Pancreas (tissue), 10 donors: Measurements from ENCODE around the gene EFCAB6. TPM values are rescaled to one million over a fixed set of nuclear protein-coding genes. Genes with fewer than 3 reads are reported as not detected.

Source experiments
- ATAC-seq, 4 donors: fragments of 200-7000 bp; cut with Tn5 transposase; one replicate each; pipeline versions ENCODE4 v1.8.0 to v1.9.1; 2020; ENCODE audit warnings: mild to moderate bottlenecking in 4 of 4, moderate library complexity in 4 of 4
- DNase-seq, 6 donors: peaks; one replicate each; pipeline ENCODE4 v3.0.0-alpha.2; 2020
- FAIRE-seq: peaks from 2 replicates; lab custom pipeline; 2012; peaks lifted over from hg19 to GRCh38; lab: Jason Lieb, UNC
- H3K27ac ChIP-seq, 4 donors: fragments of 200-600 bp; sonication (generic); 1 replicate in 3 of 4; 2 replicates in 1 of 4; pipeline versions ENCODE4 v1.5.0 to v1.8.0; 2020
- H3K27me3 ChIP-seq, 4 donors: fragments of 200-600 bp; one replicate each; pipeline ENCODE4 v1.8.0; 2021
- H3K36me3 ChIP-seq, 3 donors: fragments of 200-600 bp; sonication (generic) in 1 of 3; one replicate each; pipeline versions ENCODE4 v1.5.0 to v1.8.0; 2020 to 2021
- H3K4me1 ChIP-seq, 3 donors: fragments of 200-600 bp; one replicate each; pipeline ENCODE4 v1.8.0; 2021
- H3K4me3 ChIP-seq, 4 donors: fragments of 200-600 bp; sonication (generic) in 2 of 4; one replicate each; pipeline versions ENCODE4 v1.5.0 to v1.8.0; 2020 to 2021
- H3K9me3 ChIP-seq, 4 donors: fragments of 200-600 bp; one replicate each; pipeline ENCODE4 v1.8.0; 2021
- WGBS, 2 donors: extraction: QIAGEN DNeasy Blood & Tissue Kit; methylation state at CpG; one replicate each; pipeline ENCODE4 v1.1.7; 2013; 5-methylcytosine and 5-hydroxymethylcytosine counted together
- intact Hi-C, 3 donors: fragments of 100-400 bp; cut with DNase I; formaldehyde crosslinking; loops; one replicate each; pipeline versions ENCODE4 v1.11.1 to v1.14.2; 2022
- polyA plus RNA-seq, 2 donors: library from polyadenylated mRNA; stranded (reverse); fragments of 200-250 nt; gene quantifications; one replicate each; pipeline ENCODE4 v1.2.3, GENCODE V29; 2013
- total RNA-seq, 6 donors: library from RNA; stranded (reverse); fragmentation: NEBNext Ultra II Directional in 4 of 6; extraction: Animal tissue kit (Norgen Biotek cat#: 25700) in 4 of 6; gene quantifications; one replicate each; pipeline versions ENCODE4 v1.2.1 to v1.2.4, GENCODE V29; 2021 to 2023
- TF ChIP-seq, protein P1 (sequence below), 4 donors: fragments of 200-600 bp; sonication (generic) in 3 of 4; IDR thresholded peaks; one replicate each; pipeline versions ENCODE4 v1.5.0 to v1.8.0; 2021; ENCODE audit warnings: antibody characterized with exemption in 4 of 4
- donor health status: healthy with polysubstance abuse.
- donor health status: DM: no; HTN: no; CAD: no; lungs with moderate emphysema.
- donor health status: DM: no; HTN: no; CAD: no.
- donor health status: control.
- donor health status: control.
- donor health status: Bipolar disorder and iron deficiency.
- donor health status: DM: yes; HTN: yes; CAD: no.
- donor health status: DM: no; HTN: no; CAD: no.
- donor health status: DM: no; HTN: no; CAD: no.
- donor health status: DM: yes; HTN: yes; CAD: no.

The EFCAB6 gene
- total and polyA plus RNA-seq, 8 donors, result 1.6 to 3.4 (median 2.2) TPM

DNA sequence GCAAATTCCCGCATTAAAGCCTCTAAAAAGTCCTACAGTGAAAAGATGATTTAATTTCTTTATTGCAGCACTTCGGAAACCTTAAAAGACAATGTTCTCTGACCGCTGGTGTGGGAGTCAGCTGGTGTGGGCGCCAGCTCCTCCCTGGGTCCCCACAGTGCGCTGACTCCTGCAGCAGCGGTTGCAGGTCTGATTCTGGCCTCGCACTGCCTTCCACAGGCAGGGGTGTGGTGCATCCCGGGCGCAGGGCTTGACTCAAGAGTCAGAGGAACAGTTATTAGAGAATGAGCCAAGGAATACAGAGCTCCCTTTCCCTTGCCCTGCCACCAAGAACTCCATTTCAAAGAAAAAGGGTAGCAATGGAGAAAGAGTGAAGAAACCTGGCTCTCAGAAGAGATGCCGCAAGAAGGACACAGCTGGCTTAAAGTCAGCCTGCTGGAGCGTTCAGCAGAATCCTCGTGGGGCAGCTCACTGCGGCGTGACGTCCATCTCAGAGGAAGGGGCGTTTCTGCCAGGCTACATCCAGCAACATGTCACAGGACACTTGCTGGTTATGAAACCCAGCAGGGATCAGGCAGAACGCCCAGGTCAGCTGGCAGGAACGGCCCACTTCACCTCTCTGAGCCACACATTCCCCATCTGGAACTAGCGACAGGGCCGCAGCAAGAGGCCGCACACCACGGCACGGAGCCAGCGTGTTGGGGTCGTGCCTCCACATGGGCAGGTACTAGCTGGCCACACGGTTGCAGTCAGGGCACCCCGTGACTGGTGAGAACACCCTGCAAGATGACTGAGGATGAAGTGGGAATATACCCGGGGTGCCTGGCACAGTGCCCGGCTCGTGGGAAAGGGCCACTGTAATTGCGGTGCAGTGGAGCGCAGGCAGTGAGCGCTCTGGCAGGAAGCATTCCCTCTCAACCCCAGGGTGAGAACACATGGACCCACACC is 18.1 kb upstream of the EFCAB6 start:
- WGBS, 2 donors, result 56 to 66% methylated on average over 33 of the region's 33 CpGs
- TF ChIP-seq, protein P1, sequence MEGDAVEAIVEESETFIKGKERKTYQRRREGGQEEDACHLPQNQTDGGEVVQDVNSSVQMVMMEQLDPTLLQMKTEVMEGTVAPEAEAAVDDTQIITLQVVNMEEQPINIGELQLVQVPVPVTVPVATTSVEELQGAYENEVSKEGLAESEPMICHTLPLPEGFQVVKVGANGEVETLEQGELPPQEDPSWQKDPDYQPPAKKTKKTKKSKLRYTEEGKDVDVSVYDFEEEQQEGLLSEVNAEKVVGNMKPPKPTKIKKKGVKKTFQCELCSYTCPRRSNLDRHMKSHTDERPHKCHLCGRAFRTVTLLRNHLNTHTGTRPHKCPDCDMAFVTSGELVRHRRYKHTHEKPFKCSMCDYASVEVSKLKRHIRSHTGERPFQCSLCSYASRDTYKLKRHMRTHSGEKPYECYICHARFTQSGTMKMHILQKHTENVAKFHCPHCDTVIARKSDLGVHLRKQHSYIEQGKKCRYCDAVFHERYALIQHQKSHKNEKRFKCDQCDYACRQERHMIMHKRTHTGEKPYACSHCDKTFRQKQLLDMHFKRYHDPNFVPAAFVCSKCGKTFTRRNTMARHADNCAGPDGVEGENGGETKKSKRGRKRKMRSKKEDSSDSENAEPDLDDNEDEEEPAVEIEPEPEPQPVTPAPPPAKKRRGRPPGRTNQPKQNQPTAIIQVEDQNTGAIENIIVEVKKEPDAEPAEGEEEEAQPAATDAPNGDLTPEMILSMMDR (IDR thresholded peaks at IDR 0.05), result no peak
- intact Hi-C loops, result loop anchor here in 2 of 3 donors (5.0 to 10.0 kb wide), 2 partner anchors 443 to 555 kb away; no protein-coding TSS in a partner anchor
- H3K36me3 ChIP-seq, result no peaks in the 10 kb centered on the region
- FAIRE-seq (no peak), ATAC-seq (peak in 1 of 4 donors; percentile 6), DNase-seq (peak in 2 of 6 donors; percentile 43 to 49)
- H3K4me3 ChIP-seq, result no peak overlapping the region
- no peaks in the 10 kb centered on the region for H3K9me3 ChIP-seq
- H3K27ac ChIP-seq, result no peak overlapping the region
- H3K4me1 ChIP-seq, result no peaks in the 10 kb centered on the region
- no peaks in the 10 kb centered on the region for H3K27me3 ChIP-seq

DNA sequence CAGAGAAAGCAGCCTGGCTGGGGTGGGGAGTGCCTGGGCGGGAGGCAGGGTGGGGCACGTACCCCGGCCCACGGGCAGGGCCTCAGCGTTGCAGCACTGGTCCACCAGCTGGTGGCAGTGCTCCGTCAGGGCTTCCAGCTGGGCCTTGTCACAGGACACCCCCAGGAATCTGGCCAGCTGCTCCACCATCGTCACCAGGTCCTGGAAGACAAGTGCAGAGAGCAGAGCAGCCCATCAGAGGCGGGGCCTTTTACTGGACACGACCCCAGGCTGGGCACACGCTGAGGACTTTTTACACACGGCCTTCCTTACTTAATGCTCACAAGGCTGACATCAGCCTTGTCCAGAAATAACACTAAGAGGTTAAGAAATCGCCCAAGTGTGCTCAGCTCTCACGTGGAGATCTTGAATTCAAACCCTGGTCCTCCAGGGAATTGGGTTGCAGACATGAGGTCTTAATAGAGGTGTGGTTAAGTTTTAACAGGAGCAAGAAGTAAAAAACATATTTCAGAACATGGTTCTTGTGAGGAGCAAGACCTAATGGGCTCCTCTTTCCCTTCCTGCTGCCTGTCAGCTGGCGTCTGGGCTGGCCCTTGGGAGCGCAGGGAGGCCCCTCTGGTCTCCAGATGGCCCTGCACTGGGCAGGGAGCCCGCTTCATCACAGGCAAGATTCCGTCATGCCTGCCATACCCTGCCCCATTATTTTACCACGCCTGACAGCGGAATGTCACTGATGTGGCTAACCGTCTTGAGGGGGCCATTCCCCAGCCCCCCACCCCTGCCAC is 17.1 kb upstream of the EFCAB6 start:
- ATAC-seq, result peak in 2 of 4 donors; percentile 19 to 24
- no peak for FAIRE-seq
- peak in 1 of 6 donors; percentile 45 for DNase-seq
- Histone ChIP-seq H3K4me3 (no peak overlapping the region), H3K9me3 (no peaks in the 10 kb centered on the region), H3K4me1 (peaks cover under 1 to 3% (median 1%) of the 10 kb centered on the region in 3 donors), H3K27ac (no peak overlapping the region), H3K36me3 (no peaks in the 10 kb centered on the region), H3K27me3 (no peaks in the 10 kb centered on the region)
- intact Hi-C loops, result loop anchor here in 2 of 3 donors (5.0 to 10.0 kb wide), 2 partner anchors 442 to 554 kb away; no protein-coding TSS in a partner anchor
- TF ChIP-seq, protein P1 (IDR thresholded peaks at IDR 0.05), result no peak
- WGBS, 2 donors, result 39 to 42% methylated on average over 18 to 20 of the region's 20 CpGs

DNA sequence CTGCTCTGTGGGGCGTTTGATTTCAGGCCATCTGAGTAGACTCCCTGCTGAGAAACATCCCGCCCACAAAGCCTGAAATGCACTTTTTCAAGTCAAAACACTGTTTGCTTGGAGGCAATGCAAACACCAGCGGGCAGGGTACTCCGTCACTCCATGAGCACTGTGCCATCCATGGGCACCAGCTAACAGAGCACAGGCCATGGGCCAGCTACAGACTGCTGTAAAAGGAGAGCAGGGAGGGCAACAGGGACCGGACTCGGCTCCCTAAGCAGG is 16.6 kb upstream of the EFCAB6 start:
- no peak for DNase-seq
- Histone ChIP-seq H3K4me3 (no peak overlapping the region), H3K27ac (no peak overlapping the region), H3K9me3 (no peaks in the 10 kb centered on the region), H3K4me1 (peaks cover 5 to 8% (median 6%) of the 10 kb centered on the region in 3 donors), H3K36me3 (no peaks in the 10 kb centered on the region), H3K27me3 (no peaks in the 10 kb centered on the region)
- no peak for FAIRE-seq
- intact Hi-C loops, result loop anchor here in 2 of 3 donors (5.0 to 10.0 kb wide), 2 partner anchors 441 to 554 kb away; no protein-coding TSS in a partner anchor
- ATAC-seq, result peak in 1 of 4 donors; percentile 4
- TF ChIP-seq, protein P1 (IDR thresholded peaks at IDR 0.05), result no peak
- WGBS, 2 donors, result 65 to 70% methylated on average over 6 of the region's 6 CpGs

DNA sequence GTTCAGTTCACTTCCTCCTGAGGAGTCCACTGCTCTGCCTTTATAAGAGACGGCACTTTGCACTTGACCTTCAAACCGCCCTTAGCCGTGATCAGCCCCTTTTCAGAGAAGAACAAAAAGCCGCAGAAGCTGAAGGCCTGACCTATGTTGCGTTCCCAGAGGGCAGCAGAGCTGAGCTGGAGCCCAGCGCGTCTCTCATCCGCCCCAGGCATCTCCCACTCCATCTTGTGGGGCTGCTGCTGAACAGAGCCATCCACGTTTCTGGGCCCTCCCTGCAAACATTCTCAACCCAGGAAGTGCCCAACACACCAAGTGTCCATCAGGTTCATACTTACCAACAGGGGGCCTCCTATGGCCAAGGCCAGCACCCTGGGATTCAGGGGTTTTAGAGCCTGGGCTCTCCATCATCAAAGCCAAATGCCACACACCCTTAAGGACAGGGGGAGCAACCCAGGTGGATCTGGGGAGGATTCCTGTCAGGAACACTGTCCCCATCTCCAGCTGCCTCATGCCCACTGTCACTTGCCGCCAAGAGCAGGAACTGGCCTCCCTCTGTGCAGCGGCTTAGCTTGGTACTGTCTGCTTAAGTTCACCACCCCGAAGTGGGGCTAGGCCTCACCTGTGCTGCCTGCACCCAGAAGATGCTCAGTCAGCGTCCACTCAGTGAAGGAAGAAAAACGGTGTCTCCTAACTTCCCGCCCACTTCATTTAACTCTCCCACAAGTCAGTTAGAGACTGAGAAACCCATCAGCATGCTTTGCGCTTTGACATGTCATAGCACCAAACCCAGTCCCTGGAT is 16.0 kb upstream of the EFCAB6 start:
- no peak overlapping the region for H3K27ac ChIP-seq

More for the DNA sequence above, 16.0 kb upstream of the EFCAB6 start:
- DNase-seq (peak in 1 of 6 donors; percentile 26), FAIRE-seq (no peak), ATAC-seq (no peak)
- H3K9me3 ChIP-seq, result no peaks in the 10 kb centered on the region
- WGBS, 2 donors, result 73 to 86% methylated on average over 16 of the region's 16 CpGs
- H3K4me3 ChIP-seq, result no peak overlapping the region
- intact Hi-C loops, result loop anchor here in 2 of 3 donors (5.0 to 10.0 kb wide), 2 partner anchors 441 to 553 kb away; no protein-coding TSS in a partner anchor
- TF ChIP-seq, protein P1 (IDR thresholded peaks at IDR 0.05), result no peak
- H3K27me3 ChIP-seq, result no peaks in the 10 kb centered on the region
- no peaks in the 10 kb centered on the region for H3K36me3 ChIP-seq
- peaks cover 6 to 11% (median 8%) of the 10 kb centered on the region in 3 donors for H3K4me1 ChIP-seq
